Measurements from ENCODE around the gene CIC.

DNA sequence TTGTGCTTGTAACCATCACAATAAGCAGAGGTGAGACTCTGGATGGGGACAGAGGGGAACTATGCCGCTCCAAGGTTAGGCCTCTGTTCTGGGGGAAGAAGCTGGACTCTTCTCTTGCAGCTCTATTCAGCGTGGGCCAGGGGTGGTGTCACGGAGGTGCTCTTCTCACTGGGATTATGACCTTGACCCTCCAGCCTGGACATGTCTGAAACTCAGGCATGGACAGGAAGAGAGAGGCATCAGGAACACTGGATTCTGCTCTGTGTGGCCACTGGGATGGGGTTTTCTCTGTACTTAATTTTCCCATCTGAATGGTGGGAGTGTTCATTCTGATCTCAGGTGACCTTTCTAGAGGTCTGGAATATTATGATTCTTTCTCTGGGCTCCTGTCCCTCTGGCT lies 64.0 kb downstream of the CIC start:
- TF ChIP-seq EZH2 (IDR thresholded peaks at IDR 0.05) (no peak), POLR2AphosphoS5 (IDR thresholded peaks at IDR 0.05; ENCODE audit: borderline replicate concordance, low read depth, low read length) (no peak)
